Measurements from ENCODE around the gene STON2.
"Not testable (repeated sequence)": the region's sequence is repeated elsewhere in the genome, so short reads cannot be mapped to it uniquely, and the experiment has no call there.

STON2 gene

DNA sequence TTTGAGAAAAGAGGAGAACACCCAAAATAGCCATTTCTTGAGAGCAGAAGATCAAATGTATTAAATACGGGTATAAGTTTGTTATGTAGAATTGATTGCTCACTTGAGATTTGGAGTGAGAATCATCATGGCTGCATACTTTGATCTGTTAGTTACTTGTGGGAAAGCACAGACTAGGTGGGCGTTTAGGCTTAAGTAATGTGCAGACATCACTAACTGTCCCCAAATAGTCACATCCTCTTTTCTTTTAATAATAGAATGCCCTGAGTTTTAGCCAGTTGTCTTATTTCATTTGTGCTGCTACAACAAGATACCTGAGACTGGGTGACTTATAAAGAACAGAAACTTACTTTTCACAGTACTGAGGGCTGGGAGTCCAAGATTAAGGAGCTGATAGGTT, 165.0 kb downstream of the STON2 start:
- TF ChIP-seq ZNF274 (IDR thresholded peaks at IDR 0.05; ENCODE audit: low read depth, low read length), result no peak
- no peak for TF ChIP-seq SUZ12 (IDR thresholded peaks at IDR 0.05; ENCODE audit: extremely low read depth, insufficient read depth, insufficient read length)
- TF ChIP-seq YY1 (IDR thresholded peaks at IDR 0.05; ENCODE audit: insufficient read depth, insufficient read length), result no peak
- Histone ChIP-seq H3K4me1 (ENCODE audit: insufficient read depth, insufficient read length) (no peaks in the 10 kb centered on the region), H3K27me3 (ENCODE audit: insufficient read depth, insufficient read length) (no peaks in the 10 kb centered on the region), H3K9ac (ENCODE audit: insufficient read length, low read depth) (no peak overlapping the region), H3K36me3 (ENCODE audit: insufficient read depth, insufficient read length, low read length) (no peaks in the 10 kb centered on the region), H3K4me3 (ENCODE audit: insufficient read length, low read depth) (no peak overlapping the region), H3K9me3 (ENCODE audit: insufficient read depth, low read length) (peaks cover 3% of the 10 kb centered on the region; the same call in 1 of the 2 replicates)
- no peak for DNase-seq (ENCODE audit: low read depth, low spot score)

GRCh38 chr14:81234278-81234677, 165.8 kb downstream of the STON2 start:
- Histone ChIP-seq H3K36me3 (ENCODE audit: insufficient read depth, insufficient read length, low read length) (no peaks in the 10 kb centered on the region), H3K9me3 (ENCODE audit: insufficient read depth, low read length) (peaks cover 3% of the 10 kb centered on the region; the same call in 1 of the 2 replicates), H3K4me1 (ENCODE audit: insufficient read depth, insufficient read length) (no peaks in the 10 kb centered on the region), H3K4me3 (ENCODE audit: insufficient read length, low read depth) (no peak overlapping the region), H3K9ac (ENCODE audit: insufficient read length, low read depth) (no peak overlapping the region), H3K27me3 (ENCODE audit: insufficient read depth, insufficient read length) (no peaks in the 10 kb centered on the region)
- no peak for DNase-seq (ENCODE audit: low read depth, low spot score)
- TF ChIP-seq SUZ12 (IDR thresholded peaks at IDR 0.05; ENCODE audit: extremely low read depth, insufficient read depth, insufficient read length), result no peak
- TF ChIP-seq ZNF274 (IDR thresholded peaks at IDR 0.05; ENCODE audit: low read depth, low read length), result no peak
- TF ChIP-seq YY1 (IDR thresholded peaks at IDR 0.05; ENCODE audit: insufficient read depth, insufficient read length), result no peak

DNA sequence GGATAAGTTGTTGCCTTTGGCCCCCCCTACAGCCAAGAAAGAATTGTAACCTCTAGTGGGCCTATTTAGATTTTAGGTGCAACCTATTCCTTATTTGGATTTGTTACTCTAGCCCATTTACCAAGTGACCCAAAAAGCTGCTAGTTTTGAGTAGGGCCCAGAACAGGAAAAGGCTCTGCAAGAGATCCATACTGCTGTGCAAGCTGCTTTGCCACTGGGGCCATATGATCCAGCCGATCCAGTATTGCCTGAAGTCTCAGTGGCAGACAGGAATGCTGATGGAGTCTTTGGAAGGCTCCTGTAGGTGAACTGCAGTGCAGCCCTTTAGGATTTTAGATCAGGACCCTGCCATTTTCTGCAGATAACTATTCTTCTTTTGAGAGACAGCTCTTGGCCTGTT, 166.5 kb downstream of the STON2 start:
- DNase-seq (ENCODE audit: low read depth, low spot score), result no peak
- H3K27me3 ChIP-seq (ENCODE audit: insufficient read depth, insufficient read length), result no peaks in the 10 kb centered on the region
- H3K9ac ChIP-seq (ENCODE audit: insufficient read length, low read depth), result no peak overlapping the region
- no peak for TF ChIP-seq SUZ12 (IDR thresholded peaks at IDR 0.05; ENCODE audit: extremely low read depth, insufficient read depth, insufficient read length)
- no peak for TF ChIP-seq YY1 (IDR thresholded peaks at IDR 0.05; ENCODE audit: insufficient read depth, insufficient read length)
- TF ChIP-seq ZNF274 (IDR thresholded peaks at IDR 0.05; ENCODE audit: low read depth, low read length), result no peak
- H3K4me1 ChIP-seq (ENCODE audit: insufficient read depth, insufficient read length), result no peaks in the 10 kb centered on the region
- peaks cover 3% of the 10 kb centered on the region; the same call in 1 of the 2 replicates for H3K9me3 ChIP-seq (ENCODE audit: insufficient read depth, low read length)
- no peaks in the 10 kb centered on the region for H3K36me3 ChIP-seq (ENCODE audit: insufficient read depth, insufficient read length, low read length)
- H3K4me3 ChIP-seq (ENCODE audit: insufficient read length, low read depth), result no peak overlapping the region

DNA sequence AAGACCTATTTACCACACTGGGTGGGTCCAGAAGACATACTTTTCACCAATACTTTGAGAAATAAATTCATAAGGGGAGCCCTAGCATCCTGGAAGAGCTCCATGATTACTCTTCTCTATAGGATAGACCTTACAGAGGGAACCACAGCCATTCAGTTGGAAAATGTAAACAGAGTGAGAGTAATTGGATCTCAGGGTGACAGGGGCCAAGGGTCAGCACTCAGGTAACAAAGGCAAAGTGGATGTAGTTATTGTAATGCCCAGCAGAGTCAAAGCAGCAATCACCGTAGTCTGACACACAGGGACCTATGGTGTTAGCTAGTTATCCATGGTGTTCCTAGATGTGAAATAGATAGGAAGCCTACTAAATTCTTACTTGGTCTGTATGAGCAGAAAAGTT, 168.6 kb downstream of the STON2 start:
- Histone ChIP-seq H3K36me3 (ENCODE audit: insufficient read depth, insufficient read length, low read length) (no peaks in the 10 kb centered on the region), H3K27me3 (ENCODE audit: insufficient read depth, insufficient read length) (no peaks in the 10 kb centered on the region), H3K4me1 (ENCODE audit: insufficient read depth, insufficient read length) (no peaks in the 10 kb centered on the region), H3K4me3 (ENCODE audit: insufficient read length, low read depth) (no peak overlapping the region), H3K9ac (ENCODE audit: insufficient read length, low read depth) (no peak overlapping the region), H3K9me3 (ENCODE audit: insufficient read depth, low read length) (peaks cover 3% of the 10 kb centered on the region; the same call in 1 of the 2 replicates)
- no peak for DNase-seq (ENCODE audit: low read depth, low spot score)
- TF ChIP-seq SUZ12 (IDR thresholded peaks at IDR 0.05; ENCODE audit: extremely low read depth, insufficient read depth, insufficient read length), result no peak
- TF ChIP-seq YY1 (IDR thresholded peaks at IDR 0.05; ENCODE audit: insufficient read depth, insufficient read length), result no peak
- TF ChIP-seq ZNF274 (IDR thresholded peaks at IDR 0.05; ENCODE audit: low read depth, low read length), result no peak

GRCh38 chr14:81224222-81224621, 175.9 kb downstream of the STON2 start:
- no peak for DNase-seq (ENCODE audit: low read depth, low spot score)
- Histone ChIP-seq H3K4me1 (ENCODE audit: insufficient read depth, insufficient read length) (no peaks in the 10 kb centered on the region), H3K9ac (ENCODE audit: insufficient read length, low read depth) (no peak overlapping the region), H3K27me3 (ENCODE audit: insufficient read depth, insufficient read length) (no peaks in the 10 kb centered on the region), H3K4me3 (ENCODE audit: insufficient read length, low read depth) (no peak overlapping the region), H3K9me3 (ENCODE audit: insufficient read depth, low read length) (no peaks in the 10 kb centered on the region), H3K36me3 (ENCODE audit: insufficient read depth, insufficient read length, low read length) (no peaks in the 10 kb centered on the region)
- TF ChIP-seq YY1 (IDR thresholded peaks at IDR 0.05; ENCODE audit: insufficient read depth, insufficient read length), result no peak

DNA sequence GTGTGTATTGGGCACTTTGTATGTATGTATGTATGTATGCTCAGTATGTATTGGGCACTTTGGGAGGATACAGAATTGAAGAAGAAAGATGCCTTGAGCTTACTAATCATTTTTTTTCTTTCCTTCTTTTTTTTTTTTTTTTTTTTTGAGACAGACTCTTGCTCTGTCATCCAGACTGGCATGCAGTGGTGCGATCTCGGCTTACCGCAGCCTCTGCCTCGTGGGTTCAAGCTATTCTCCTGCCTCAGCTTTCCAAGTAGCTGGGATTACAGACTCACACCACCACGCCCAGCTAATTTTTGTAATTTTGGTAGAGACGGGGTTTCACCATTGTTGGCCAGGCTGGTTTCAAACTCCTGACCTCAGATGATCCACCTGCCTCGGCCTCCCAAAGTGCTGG, 176.3 kb downstream of the STON2 start:
- H3K4me1 ChIP-seq (ENCODE audit: insufficient read depth, insufficient read length); H3K27me3 ChIP-seq (ENCODE audit: insufficient read depth, insufficient read length); DNase-seq (ENCODE audit: low read depth, low spot score); H3K4me3 ChIP-seq (ENCODE audit: insufficient read length, low read depth); H3K36me3 ChIP-seq (ENCODE audit: insufficient read depth, insufficient read length, low read length); H3K9me3 ChIP-seq (ENCODE audit: insufficient read depth, low read length); H3K9ac ChIP-seq (ENCODE audit: insufficient read length, low read depth): not testable (repeated sequence)

- Histone ChIP-seq H3K9ac (ENCODE audit: insufficient read length, low read depth) (no peak overlapping the region), H3K4me1 (ENCODE audit: insufficient read depth, insufficient read length) (no peaks in the 10 kb centered on the region), H3K27me3 (ENCODE audit: insufficient read depth, insufficient read length) (no peaks in the 10 kb centered on the region), H3K36me3 (ENCODE audit: insufficient read depth, insufficient read length, low read length) (no peaks in the 10 kb centered on the region), H3K4me3 (ENCODE audit: insufficient read length, low read depth) (no peak overlapping the region), H3K9me3 (ENCODE audit: insufficient read depth, low read length) (no peaks in the 10 kb centered on the region)
- TF ChIP-seq SUZ12 (IDR thresholded peaks at IDR 0.05; ENCODE audit: extremely low read depth, insufficient read depth, insufficient read length), result no peak
- no peak for TF ChIP-seq YY1 (IDR thresholded peaks at IDR 0.05; ENCODE audit: insufficient read depth, insufficient read length)
- TF ChIP-seq ZNF274 (IDR thresholded peaks at IDR 0.05; ENCODE audit: low read depth, low read length), result no peak
- DNase-seq (ENCODE audit: low read depth, low spot score), result no peak
Observed at GRCh38 chr14:81222691-81223090, 177.4 kb downstream of the STON2 start.

DNA sequence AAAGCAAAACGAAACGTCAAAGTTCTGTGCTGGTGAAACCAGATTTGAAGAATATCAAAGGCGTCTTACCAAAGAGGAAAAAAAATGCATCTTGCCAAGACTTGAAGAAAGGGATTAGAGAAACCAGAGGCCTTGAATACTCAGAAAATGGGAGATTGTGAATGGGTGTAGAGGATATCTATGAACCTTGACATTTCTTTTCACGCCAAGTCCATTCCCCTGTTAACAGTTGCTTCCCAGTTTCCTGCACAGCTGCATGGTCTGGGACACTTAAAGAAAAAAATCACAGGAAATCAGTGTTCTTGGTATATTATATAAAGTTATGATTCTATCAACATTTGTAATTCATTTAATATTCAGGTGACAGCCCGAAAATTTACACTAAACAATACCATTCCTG, 178.0 kb downstream of the STON2 start:
- no peak for DNase-seq (ENCODE audit: low read depth, low spot score)
- Histone ChIP-seq H3K4me1 (ENCODE audit: insufficient read depth, insufficient read length) (no peaks in the 10 kb centered on the region), H3K4me3 (ENCODE audit: insufficient read length, low read depth) (peak overlapping the region; percentile 59), H3K9ac (ENCODE audit: insufficient read length, low read depth) (peak overlapping the region; percentile 90), H3K27me3 (ENCODE audit: insufficient read depth, insufficient read length) (no peaks in the 10 kb centered on the region), H3K36me3 (ENCODE audit: insufficient read depth, insufficient read length, low read length) (no peaks in the 10 kb centered on the region), H3K9me3 (ENCODE audit: insufficient read depth, low read length) (no peaks in the 10 kb centered on the region)
- TF ChIP-seq ZNF274 (IDR thresholded peaks at IDR 0.05; ENCODE audit: low read depth, low read length) (no peak), YY1 (IDR thresholded peaks at IDR 0.05; ENCODE audit: insufficient read depth, insufficient read length) (no peak), SUZ12 (IDR thresholded peaks at IDR 0.05; ENCODE audit: extremely low read depth, insufficient read depth, insufficient read length) (no peak)

Measured in NT2/D1 (cell line).